Activated T-cell treated with anti-CD3 and anti-CD28 coated beads for 24 hours (primary cell): ENCODE results near the gene OR51Q1.

Experiments
- DNase-seq: peaks from one replicate; pipeline ENCODE4 v3.0.0-alpha.2; 2020; ENCODE audit warnings: low read depth

Gene OR51Q1

GRCh38 chr11:5421811-5422210, at the start of gene OR51Q1:
TSS of gene OR51Q1 (plus strand) at chr11:5422111. CDS start at chr11:5422201, 90 bp downstream.
- DNase-seq = no peak

- DNase-seq = peak; percentile 10
Measured at GRCh38 chr11:5380740-5381342, 41.1 kb upstream of the OR51Q1 start.

- DNase-seq = no peak
Measured at GRCh38 chr11:5383576-5383975, 38.3 kb upstream of the OR51Q1 start, which contains the start of gene OR51M1. TSS of gene OR51M1 (plus strand) at chr11:5383812. CDS start at chr11:5389399, 5,587 bp downstream.

- DNase-seq = no peak
Measured at GRCh38 chr11:5384335-5384734, 37.6 kb upstream of the OR51Q1 start.

GRCh38 chr11:5390210-5390609, 31.7 kb upstream of the OR51Q1 start:
- no peak for DNase-seq

- no peak for DNase-seq
Measured at GRCh38 chr11:5394091-5394490, 27.8 kb upstream of the OR51Q1 start.

- no peak for DNase-seq
Measured at GRCh38 chr11:5398936-5399335, 23.0 kb upstream of the OR51Q1 start.

- no peak for DNase-seq
Measured at GRCh38 chr11:5405173-5405572, 16.7 kb upstream of the OR51Q1 start.

- no peak for DNase-seq
Measured at GRCh38 chr11:5420993-5421392, 918 bp upstream of the OR51Q1 start.

GRCh38 chr11:5423131-5423530, 1.2 kb downstream of the OR51Q1 start:
- no peak for DNase-seq

- DNase-seq = no peak
Measured at GRCh38 chr11:5441414-5441813, 19.5 kb downstream of the OR51Q1 start, which contains the start of gene OR51I1. TSS of gene OR51I1 (minus strand) at chr11:5441514. CDS start at chr11:5441514, 0 bp downstream.

- DNase-seq = no peak
Measured at GRCh38 chr11:5443835-5444393, 22.0 kb downstream of the OR51Q1 start.

GRCh38 chr11:5449023-5449422, 27.1 kb downstream of the OR51Q1 start, which contains the start of gene OR51I2:
TSS of gene OR51I2 (plus strand) at chr11:5449323. CDS start at chr11:5453489, 4,166 bp downstream.
- DNase-seq = no peak

GRCh38 chr11:5449432-5449831, 27.5 kb downstream of the OR51Q1 start:
- DNase-seq = no peak

GRCh38 chr11:5460983-5461621, 39.2 kb downstream of the OR51Q1 start:
- DNase-seq = no peak

- DNase-seq = no peak
Measured at GRCh38 chr11:5467527-5467926, 45.6 kb downstream of the OR51Q1 start.
